HL-60 (cell line): Measurements from ENCODE around the gene SGIP1.

Source experiments
- DNase-seq, 2 experiments: peaks; one replicate each; pipeline ENCODE4 v3.0.0-alpha.2; 2010 to 2020; ENCODE audit warnings: low read depth in 1 of 2, low spot score in 1 of 2
- H3K27ac ChIP-seq: fragments of 250-450 bp; sonication (Bioruptor Pico); replicated peaks from 2 replicates; pipeline ENCODE4 v1.5.1; 2020; ENCODE audit warnings: mild to moderate bottlenecking, moderate library complexity
- H3K27me3 ChIP-seq: fragments of 250-450 bp; sonication (Bioruptor Pico); 2 replicates; pipeline ENCODE4 v1.5.1; 2021; ENCODE audit warnings: mild to moderate bottlenecking, moderate library complexity; ENCODE audit not compliant: insufficient read depth, poor library complexity, severe bottlenecking
- H3K4me3 ChIP-seq: replicated peaks from 2 replicates; pipeline ENCODE4 v1.5.1; 2011; ENCODE audit warnings: mild to moderate bottlenecking, control low read depth, low read length; ENCODE audit not compliant: insufficient read depth
- CTCF ChIP-seq: IDR thresholded peaks from one replicate; pipeline ENCODE4 v1.5.1; 2011; ENCODE audit warnings: low read length, control low read depth, inconsistent platforms; ENCODE audit not compliant: insufficient read depth
- GABPA ChIP-seq: IDR thresholded peaks from 2 replicates; pipeline ENCODE4 v1.6.1; 2012; ENCODE audit warnings: low read depth
- POLR2AphosphoS5 ChIP-seq: IDR thresholded peaks from 2 replicates; pipeline ENCODE4 v1.6.1; 2012; ENCODE audit warnings: low read depth
- REST ChIP-seq: IDR thresholded peaks from 2 replicates; pipeline ENCODE4 v1.6.1; 2012; ENCODE audit warnings: low read depth; ENCODE audit not compliant: insufficient replicate concordance
- SPI1 ChIP-seq: IDR thresholded peaks from 2 replicates; pipeline ENCODE4 v1.6.1; 2012; ENCODE audit warnings: low read depth, mild to moderate bottlenecking, borderline replicate concordance

The SGIP1 gene

GRCh38 chr1:66505671-66506392 lies 28.1 kb upstream of the SGIP1 start:
- no peak overlapping the region for H3K27ac ChIP-seq
- TF ChIP-seq REST (no peak), POLR2AphosphoS5 (no peak), CTCF (no peak), GABPA (no peak)
- peaks cover 8% of the 10 kb centered on the region for H3K27me3 ChIP-seq
- DNase-seq, result no peak
- H3K4me3 ChIP-seq, result no peak overlapping the region

- Histone ChIP-seq H3K27ac (no peak overlapping the region), H3K4me3 (no peak overlapping the region), H3K27me3 (peaks cover 8% of the 10 kb centered on the region)
- TF ChIP-seq SPI1 (no peak), REST (no peak), CTCF (no peak), POLR2AphosphoS5 (no peak), GABPA (no peak)
- DNase-seq, result no peak
Observed at GRCh38 chr1:66506393-66506687, 27.6 kb upstream of the SGIP1 start.

- DNase-seq, result no peak
- Histone ChIP-seq H3K4me3 (no peak overlapping the region), H3K27ac (no peak overlapping the region), H3K27me3 (peaks cover 8% of the 10 kb centered on the region)
- TF ChIP-seq SPI1, result no peak
- TF ChIP-seq GABPA, result no peak
Observed at GRCh38 chr1:66506991-66507390, 27.0 kb upstream of the SGIP1 start.

- no peak for DNase-seq
- Histone ChIP-seq H3K27ac (no peak overlapping the region), H3K27me3 (peaks cover 8% of the 10 kb centered on the region), H3K4me3 (no peak overlapping the region)
- no peak for TF ChIP-seq REST
Observed at GRCh38 chr1:66510407-66510806, 23.5 kb upstream of the SGIP1 start.
